Panc1 (cell line): ENCODE measurements around the gene CATSPERD. TPM values are rescaled to one million over a fixed set of nuclear protein-coding genes. Genes with fewer than 3 reads are reported as not detected.

Experiments used
- ATAC-seq: fragments of 200-7000 bp; cut with Tn5 transposase; 2 replicates; pipeline ENCODE4 v1.9.1; 2020; ENCODE audit warnings: mild to moderate bottlenecking, moderate library complexity
- BruUV-seq: library from RNA; stranded (reverse); fragments of 400-500 nt; replicated peaks from 2 replicates; lab custom pipeline; 2021; lab: Mats Ljungman, UMichigan
- CTCF ChIA-PET: fragments of 300-600 bp; sonication (Branson Sonifier 250); formaldehyde crosslinking; loops from one replicate; lab custom pipeline; 2022; ENCODE audit warnings: antibody characterized with exemption; lab: Charles Lee
- POLR2A ChIA-PET: fragments of 300-600 bp; sonication (Branson Sonifier 250); formaldehyde crosslinking; loops from one replicate; lab custom pipeline; 2022; ENCODE audit warnings: antibody characterized with exemption; lab: Charles Lee
- DNase-seq: peaks from one replicate; pipeline ENCODE4 v3.0.0-alpha.2; 2010; ENCODE audit warnings: low read depth, low spot score
- H3K27ac ChIP-seq: 2 replicates; pipeline ENCODE4 v1.5.1; 2011; ENCODE audit warnings: mild to moderate bottlenecking, low read length, inconsistent platforms
- H3K27me3 ChIP-seq: fragments of 200-500 bp; sonication (Bioruptor generic); 2 replicates; pipeline ENCODE4 v1.6.0; 2014; ENCODE audit warnings: low read length, inconsistent platforms; ENCODE audit not compliant: control insufficient read depth, insufficient read depth
- H3K36me3 ChIP-seq: fragments of 200-500 bp; sonication (Bioruptor generic); 2 replicates; pipeline ENCODE4 v1.5.1; 2014; ENCODE audit warnings: inconsistent platforms, mild to moderate bottlenecking, low read length, moderate library complexity; ENCODE audit not compliant: control insufficient read depth, insufficient read depth
- H3K4me1 ChIP-seq: 2 replicates; pipeline ENCODE4 v1.5.1; 2011; ENCODE audit warnings: inconsistent platforms, mild to moderate bottlenecking, low read length, moderate library complexity; ENCODE audit not compliant: control insufficient read depth, insufficient read depth
- H3K4me3 ChIP-seq, 2 experiments: 2 replicates each; pipeline ENCODE4 v1.5.1; 2011 to 2012; ENCODE audit warnings: low read depth in 2 of 2, low read length in 2 of 2, mild to moderate bottlenecking in 2 of 2, inconsistent platforms in 1 of 2, moderate library complexity in 1 of 2
- H3K9me3 ChIP-seq: fragments of 200-500 bp; sonication (Bioruptor generic); 2 replicates; pipeline ENCODE4 v1.5.1; 2014; ENCODE audit warnings: low read depth, mild to moderate bottlenecking, inconsistent platforms, low read length, moderate library complexity; ENCODE audit not compliant: control insufficient read depth, insufficient read depth
- CTCF ChIP-seq: fragments of 450-650 bp; IDR thresholded peaks from 2 replicates; pipeline ENCODE4 v1.5.1; 2017; ENCODE audit warnings: mild to moderate bottlenecking
- POLR2AphosphoS5 ChIP-seq: IDR thresholded peaks from 2 replicates; pipeline ENCODE4 v1.6.1; 2012; ENCODE audit warnings: mild to moderate bottlenecking, low read depth, low read length, moderate library complexity
- REST ChIP-seq, 2 experiments: IDR thresholded peaks; 2 replicates each; pipeline ENCODE4 v1.6.1; 2011 to 2012; ENCODE audit warnings: low read depth in 2 of 2, control low read depth in 1 of 2, low read length in 1 of 2, mild to moderate bottlenecking in 1 of 2, moderate library complexity in 1 of 2; ENCODE audit not compliant: insufficient read depth in 1 of 2
- SIN3A ChIP-seq: IDR thresholded peaks from 2 replicates; pipeline ENCODE4 v1.6.1; 2012; ENCODE audit warnings: low read depth, mild to moderate bottlenecking, low read length, moderate library complexity, borderline replicate concordance; ENCODE audit not compliant: insufficient read depth
- TCF7L2 ChIP-seq: IDR thresholded peaks from 2 replicates; pipeline ENCODE4 v1.6.1; 2011; ENCODE audit warnings: mild to moderate bottlenecking, low read depth, low read length, inconsistent platforms
- in situ Hi-C: cut with HindIII; loops from 2 replicates; pipeline ENCODE4 v1.10.0; 2016; ENCODE audit warnings: low sequenced_read_pairs, low pct_unique_long_range_greater_than_20kb
- intact Hi-C: fragments of 100-400 bp; cut with micrococcal nuclease; formaldehyde crosslinking; loops from one replicate; pipeline ENCODE4 v1.10.0; 2022; ENCODE audit not compliant: unreplicated experiment
- total RNA-seq: library from RNA; stranded (reverse); gene quantifications from one replicate; pipeline ENCODE4 v1.2.1, GENCODE V29; 2021; ENCODE audit not compliant: unreplicated experiment

The CATSPERD gene
- total RNA-seq, 1 experiment from 2014 or later, result 0.08 TPM

- ChIA-PET POLR2A (interaction anchor here (0.7 kb wide), 1 partner anchor 79 kb away, joined by 3 read pairs; no protein-coding TSS in a partner anchor), CTCF (no interaction called here)
- H3K4me3 ChIP-seq, result no peak overlapping the region
- intact Hi-C loops (no loop called here), in situ Hi-C loops (no loop called here)
- no TSS peak for BruUV-seq
- H3K4me1 ChIP-seq, result no peaks in the 10 kb centered on the region
- H3K27me3 ChIP-seq, result no peaks in the 10 kb centered on the region
- no peak for TF ChIP-seq CTCF
- TF ChIP-seq TCF7L2, result no peak
- no peak for TF ChIP-seq POLR2AphosphoS5
- no peak for TF ChIP-seq SIN3A
- no peak for TF ChIP-seq REST (IDR thresholded peaks at IDR 0.05; ENCODE audit: insufficient read depth in 1 of 2, low read depth in 2 of 2, low read length in 1 of 2)
- no peaks in the 10 kb centered on the region; the same call in 1 of the 2 replicates for H3K36me3 ChIP-seq
- no peaks in the 10 kb centered on the region for H3K9me3 ChIP-seq
- no peak for DNase-seq
- ATAC-seq, result no peak
- no peak overlapping the region for H3K27ac ChIP-seq
Observed at GRCh38 chr19:5672708-5673459, 47.6 kb upstream of the CATSPERD start.

- no peak overlapping the region for H3K27ac ChIP-seq
- no TSS peak for BruUV-seq
- no peaks in the 10 kb centered on the region for H3K27me3 ChIP-seq
- H3K4me1 ChIP-seq, result no peaks in the 10 kb centered on the region
- no peak for TF ChIP-seq POLR2AphosphoS5
- TF ChIP-seq CTCF, result no peak
- no peak for TF ChIP-seq SIN3A
- DNase-seq (no peak), ATAC-seq (no peak)
- intact Hi-C loops, result no loop called here
- H3K36me3 ChIP-seq, result no peaks in the 10 kb centered on the region
- no peak overlapping the region for H3K4me3 ChIP-seq
- CTCF ChIA-PET, result no interaction called here
- no peaks in the 10 kb centered on the region for H3K9me3 ChIP-seq
- POLR2A ChIA-PET, result no interaction called here
- in situ Hi-C loops, result no loop called here
Observed at GRCh38 chr19:5673752-5674151, 46.7 kb upstream of the CATSPERD start.
